GM21825 (cell line): ENCODE results near the gene NAT9.

ENCODE experiments used
- ATAC-seq: cut with Tn5 transposase; IDR thresholded peaks from one replicate; pipeline ENCODE4 v1.9.1; 2021; ENCODE audit warnings: mild to moderate bottlenecking, moderate library complexity; ENCODE audit not compliant: unreplicated experiment

NAT9 gene

GRCh38 chr17:74806334-74806733, 30.2 kb upstream of the NAT9 start:
- ATAC-seq: no peak

GRCh38 chr17:74805591-74805991, 29.4 kb upstream of the NAT9 start:
- no peak for ATAC-seq

GRCh38 chr17:74804683-74805082, 28.5 kb upstream of the NAT9 start:
- no peak for ATAC-seq

- ATAC-seq: no peak
Observed at GRCh38 chr17:74803971-74804370, 27.8 kb upstream of the NAT9 start.

GRCh38 chr17:74803388-74803930, 27.3 kb upstream of the NAT9 start:
- no peak for ATAC-seq

- no peak for ATAC-seq
Observed at GRCh38 chr17:74801896-74802295, 25.8 kb upstream of the NAT9 start.

GRCh38 chr17:74800531-74800930, 24.4 kb upstream of the NAT9 start:
- no peak for ATAC-seq

GRCh38 chr17:74799097-74799496, 23.0 kb upstream of the NAT9 start:
- ATAC-seq: no peak

- ATAC-seq: no peak
Observed at GRCh38 chr17:74798239-74798707, 22.1 kb upstream of the NAT9 start.

GRCh38 chr17:74797824-74798223, 21.7 kb upstream of the NAT9 start:
- no peak for ATAC-seq

GRCh38 chr17:74796866-74797265, 20.7 kb upstream of the NAT9 start:
- ATAC-seq: no peak

- no peak for ATAC-seq
Observed at GRCh38 chr17:74796211-74796610, 20.1 kb upstream of the NAT9 start.

- no peak for ATAC-seq
Observed at GRCh38 chr17:74795327-74796020, 19.3 kb upstream of the NAT9 start.

- ATAC-seq: no peak
Observed at GRCh38 chr17:74792586-74793105, 16.5 kb upstream of the NAT9 start.

- no peak for ATAC-seq
Observed at GRCh38 chr17:74790161-74791058, 14.3 kb upstream of the NAT9 start.

GRCh38 chr17:74786431-74787055, 10.4 kb upstream of the NAT9 start:
- ATAC-seq: no peak

GRCh38 chr17:74785981-74786360, 9.8 kb upstream of the NAT9 start:
- ATAC-seq: no peak

- ATAC-seq: no peak
Observed at GRCh38 chr17:74785096-74785980, 9.2 kb upstream of the NAT9 start.

- no peak for ATAC-seq
Observed at GRCh38 chr17:74784125-74784810, 8.1 kb upstream of the NAT9 start.

GRCh38 chr17:74782571-74782970, 6.4 kb upstream of the NAT9 start:
- ATAC-seq: no peak
